Kidney (tissue), 14 donors: Measurements from ENCODE around the gene SLC39A12. TPM values are rescaled to one million over a fixed set of nuclear protein-coding genes. Genes with fewer than 3 reads are reported as not detected.

Experiments used
- DNase-seq, 5 donors: peaks; one replicate each; pipeline ENCODE4 v3.0.0-alpha.2; 2013 to 2020
- FAIRE-seq: peaks from 2 replicates; lab custom pipeline; 2012; peaks lifted over from hg19 to GRCh38; lab: Jason Lieb, UNC
- H3K27ac ChIP-seq, 2 donors: one replicate each; pipeline ENCODE4 v1.7.0; 2013; ENCODE audit warnings: low read depth in 2 of 2, low read length in 2 of 2, inconsistent platforms in 1 of 2
- H3K27me3 ChIP-seq: one replicate; pipeline ENCODE4 v1.7.1; 2013; ENCODE audit warnings: low read length, inconsistent platforms; ENCODE audit not compliant: control insufficient read depth, insufficient read depth
- H3K36me3 ChIP-seq, 3 donors: one replicate each; pipeline versions ENCODE4 v1.7.0 to v1.7.1; 2013; ENCODE audit warnings: low read length in 3 of 3, control low read depth in 1 of 3, inconsistent platforms in 1 of 3; ENCODE audit not compliant: insufficient read depth in 3 of 3, control insufficient read depth in 2 of 3
- H3K4me1 ChIP-seq, 3 donors: one replicate each; pipeline versions ENCODE4 v1.7.0 to v1.7.1; 2013; ENCODE audit warnings: low read length in 3 of 3, inconsistent platforms in 1 of 3, low read depth in 1 of 3; ENCODE audit not compliant: control insufficient read depth in 2 of 3, insufficient read depth in 2 of 3
- H3K4me3 ChIP-seq, 3 donors: one replicate each; pipeline versions ENCODE4 v1.7.0 to v1.8.1; 2013; ENCODE audit warnings: low read length in 3 of 3, control low read depth in 1 of 3, inconsistent platforms in 1 of 3
- H3K9ac ChIP-seq, 3 donors: one replicate each; pipeline versions ENCODE4 v1.7.0 to v1.7.1; 2013; ENCODE audit warnings: low read length in 3 of 3, control low read depth in 1 of 3, inconsistent platforms in 1 of 3
- H3K9me3 ChIP-seq, 3 donors: one replicate each; pipeline versions ENCODE4 v1.7.0 to v1.7.1; 2013; ENCODE audit warnings: low read length in 3 of 3, control low read depth in 1 of 3, inconsistent platforms in 1 of 3; ENCODE audit not compliant: control insufficient read depth in 2 of 3, insufficient read depth in 1 of 3
- CTCF ChIP-seq: IDR thresholded peaks from 3 replicates; pipeline ENCODE4 v1.5.1; 2012; ENCODE audit warnings: mild to moderate bottlenecking, moderate library complexity, borderline replicate concordance; ENCODE audit not compliant: insufficient read depth; ENCODE audit errors: extremely low read depth
- intact Hi-C: fragments of 100-400 bp; cut with DNase I; formaldehyde crosslinking; loops from one replicate; pipeline ENCODE4 v1.11.1; 2022
- polyA plus RNA-seq: library from polyadenylated mRNA; stranded (reverse); fragments of 350-450 nt; fragmentation: Illumina TruSeq; extraction: RNeasy Lipid Tissue Mini Kit (QIAGEN cat#74804); gene quantifications from one replicate; pipeline ENCODE4 v1.2.3, GENCODE V29; 2014; ENCODE audit warnings: low read depth, low replicate concordance; ENCODE audit not compliant: insufficient read depth
- total RNA-seq: library from RNA; stranded (reverse); fragmentation: NEBNext Ultra II Directional; extraction: Animal tissue kit (Norgen Biotek cat#: 25700); gene quantifications from one replicate; pipeline ENCODE4 v1.2.1, GENCODE V29; 2021
- donor health status: control.
- donor health status: control.
- donor health status: control.
- donor health status: control.
- donor health status: control.
- donor health status: DM: yes; HTN: yes; CAD: no.
- donor health status: Normal renal cell carcinoma (clear cell type).

Gene SLC39A12
- total and polyA plus RNA-seq, 2 donors from 2014 or later, result 0.16 TPM; not detected in 1

- Histone ChIP-seq H3K36me3 (no peaks in the 10 kb centered on the region), H3K27ac (no peak overlapping the region), H3K27me3 (no peaks in the 10 kb centered on the region), H3K4me1 (no peaks in the 10 kb centered on the region), H3K4me3 (no peak overlapping the region), H3K9ac (no peak overlapping the region), H3K9me3 (no peaks in the 10 kb centered on the region)
- TF ChIP-seq CTCF, result no peak
- intact Hi-C loops, result no loop called here
- FAIRE-seq (no peak), DNase-seq (no peak)
These were observed 3.1 kb downstream of the SLC39A12 start for GRCh38 chr10:17954861-17955260.

GRCh38 chr10:17958049-17958448 lies 6.3 kb downstream of the SLC39A12 start:
- no peaks in the 10 kb centered on the region for H3K4me1 ChIP-seq
- FAIRE-seq (no peak), DNase-seq (no peak)
- H3K27me3 ChIP-seq, result no peaks in the 10 kb centered on the region
- H3K9ac ChIP-seq, result no peak overlapping the region
- intact Hi-C loops, result no loop called here
- H3K27ac ChIP-seq, result no peak overlapping the region
- TF ChIP-seq CTCF, result no peak
- H3K36me3 ChIP-seq, result no peaks in the 10 kb centered on the region
- no peak overlapping the region for H3K4me3 ChIP-seq
- H3K9me3 ChIP-seq, result no peaks in the 10 kb centered on the region

GRCh38 chr10:17959870-17960269 lies 8.2 kb downstream of the SLC39A12 start:
- H3K4me1 ChIP-seq, result no peaks in the 10 kb centered on the region
- no peak overlapping the region for H3K9ac ChIP-seq
- H3K36me3 ChIP-seq, result no peaks in the 10 kb centered on the region
- H3K27ac ChIP-seq, result no peak overlapping the region
- no peak for TF ChIP-seq CTCF
- intact Hi-C loops, result no loop called here
- no peaks in the 10 kb centered on the region for H3K27me3 ChIP-seq
- H3K4me3 ChIP-seq, result no peak overlapping the region
- H3K9me3 ChIP-seq, result no peaks in the 10 kb centered on the region
- DNase-seq (no peak), FAIRE-seq (no peak)

GRCh38 chr10:17961551-17962422 lies 10.1 kb downstream of the SLC39A12 start:
- FAIRE-seq (no peak), DNase-seq (no peak)
- Histone ChIP-seq H3K4me1 (no peaks in the 10 kb centered on the region), H3K4me3 (no peak overlapping the region), H3K9ac (no peak overlapping the region), H3K27ac (no peak overlapping the region), H3K36me3 (no peaks in the 10 kb centered on the region), H3K27me3 (no peaks in the 10 kb centered on the region), H3K9me3 (no peaks in the 10 kb centered on the region)
- intact Hi-C loops, result no loop called here
- no peak for TF ChIP-seq CTCF
